IMR-90 (cell line): ENCODE data around the gene MAP1LC3B2.

ENCODE experiments used
- CEBPB ChIP-seq: IDR thresholded peaks from 2 replicates; pipeline ENCODE4 v1.6.1; 2012; ENCODE audit warnings: low read depth, low read length, improper control_type of control experiment
- CHD1 ChIP-seq: IDR thresholded peaks from 2 replicates; pipeline ENCODE4 v1.6.1; 2012; ENCODE audit warnings: low read depth, low read length, improper control_type of control experiment
- MAFK ChIP-seq: IDR thresholded peaks from 2 replicates; pipeline ENCODE4 v1.6.1; 2012; ENCODE audit warnings: low read depth, low read length, improper control_type of control experiment
- MXI1 ChIP-seq: IDR thresholded peaks from 2 replicates; pipeline ENCODE4 v1.6.1; 2012; ENCODE audit warnings: low read depth, mild to moderate bottlenecking, low read length, moderate library complexity, borderline replicate concordance
- NFE2L2 ChIP-seq: fragments of 150-350 bp; IDR thresholded peaks from 2 replicates; pipeline ENCODE4 v1.6.1; 2016; ENCODE audit warnings: low read depth, mild to moderate bottlenecking, low read length
- POLR2A ChIP-seq: IDR thresholded peaks from 2 replicates; pipeline ENCODE4 v1.6.1; 2012; ENCODE audit warnings: mild to moderate bottlenecking, low read depth, low read length
- RAD21 ChIP-seq: IDR thresholded peaks from 2 replicates; pipeline ENCODE4 v1.6.1; 2012; ENCODE audit warnings: low read length, improper control_type of control experiment
- TF ChIP-seq, protein P1 (sequence below): conservative IDR thresholded peaks from 2 replicates; pipeline ENCODE4 v1.5.1; 2012; ENCODE audit warnings: mild to moderate bottlenecking, low read depth, low read length, improper control_type of control experiment
- TF ChIP-seq, protein P2 (sequence below): fragments of 150-350 bp; IDR thresholded peaks from 2 replicates; pipeline ENCODE4 v1.6.1; 2017; ENCODE audit warnings: mild to moderate bottlenecking, antibody characterized with exemption, low read length, low read depth

DNA sequence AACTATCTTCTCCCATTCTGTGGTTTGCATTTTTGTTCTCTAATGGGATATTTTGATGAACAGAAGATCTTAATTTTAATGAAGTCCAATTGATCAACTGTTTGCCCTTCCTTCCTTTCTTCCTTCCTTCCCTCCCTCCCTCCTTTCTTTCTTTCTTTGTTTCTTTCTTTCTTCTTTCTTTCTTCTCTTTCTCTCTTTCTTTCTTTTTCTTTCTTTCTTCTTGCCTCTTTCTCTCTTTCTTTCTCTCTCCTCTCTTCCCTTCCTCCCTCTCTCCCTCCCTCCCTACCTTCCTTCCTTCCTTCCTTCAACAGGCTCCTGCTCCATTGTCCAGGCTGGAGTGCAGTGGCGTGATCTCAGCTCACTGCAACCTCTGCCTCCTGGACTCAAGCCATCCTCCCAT is 18.9 kb downstream of the MAP1LC3B2 start:
- TF ChIP-seq, protein P1, sequence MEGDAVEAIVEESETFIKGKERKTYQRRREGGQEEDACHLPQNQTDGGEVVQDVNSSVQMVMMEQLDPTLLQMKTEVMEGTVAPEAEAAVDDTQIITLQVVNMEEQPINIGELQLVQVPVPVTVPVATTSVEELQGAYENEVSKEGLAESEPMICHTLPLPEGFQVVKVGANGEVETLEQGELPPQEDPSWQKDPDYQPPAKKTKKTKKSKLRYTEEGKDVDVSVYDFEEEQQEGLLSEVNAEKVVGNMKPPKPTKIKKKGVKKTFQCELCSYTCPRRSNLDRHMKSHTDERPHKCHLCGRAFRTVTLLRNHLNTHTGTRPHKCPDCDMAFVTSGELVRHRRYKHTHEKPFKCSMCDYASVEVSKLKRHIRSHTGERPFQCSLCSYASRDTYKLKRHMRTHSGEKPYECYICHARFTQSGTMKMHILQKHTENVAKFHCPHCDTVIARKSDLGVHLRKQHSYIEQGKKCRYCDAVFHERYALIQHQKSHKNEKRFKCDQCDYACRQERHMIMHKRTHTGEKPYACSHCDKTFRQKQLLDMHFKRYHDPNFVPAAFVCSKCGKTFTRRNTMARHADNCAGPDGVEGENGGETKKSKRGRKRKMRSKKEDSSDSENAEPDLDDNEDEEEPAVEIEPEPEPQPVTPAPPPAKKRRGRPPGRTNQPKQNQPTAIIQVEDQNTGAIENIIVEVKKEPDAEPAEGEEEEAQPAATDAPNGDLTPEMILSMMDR: no peak
- TF ChIP-seq RAD21: no peak
- TF ChIP-seq POLR2A: no peak
- no peak for TF ChIP-seq MXI1
- no peak for TF ChIP-seq NFE2L2
- no peak for TF ChIP-seq MAFK
- TF ChIP-seq, protein P2, sequence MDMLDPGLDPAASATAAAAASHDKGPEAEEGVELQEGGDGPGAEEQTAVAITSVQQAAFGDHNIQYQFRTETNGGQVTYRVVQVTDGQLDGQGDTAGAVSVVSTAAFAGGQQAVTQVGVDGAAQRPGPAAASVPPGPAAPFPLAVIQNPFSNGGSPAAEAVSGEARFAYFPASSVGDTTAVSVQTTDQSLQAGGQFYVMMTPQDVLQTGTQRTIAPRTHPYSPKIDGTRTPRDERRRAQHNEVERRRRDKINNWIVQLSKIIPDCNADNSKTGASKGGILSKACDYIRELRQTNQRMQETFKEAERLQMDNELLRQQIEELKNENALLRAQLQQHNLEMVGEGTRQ: no peak
- TF ChIP-seq CEBPB: no peak
- no peak for TF ChIP-seq CHD1
